ENCODE results near the gene ZNF750. TPM values are rescaled to one million over a fixed set of nuclear protein-coding genes. Genes with fewer than 3 reads are reported as not detected.

ZNF750 gene
- polyA plus RNA-seq, 3 donors from 2014 or later, result 0.11 TPM; not detected in 2

DNA sequence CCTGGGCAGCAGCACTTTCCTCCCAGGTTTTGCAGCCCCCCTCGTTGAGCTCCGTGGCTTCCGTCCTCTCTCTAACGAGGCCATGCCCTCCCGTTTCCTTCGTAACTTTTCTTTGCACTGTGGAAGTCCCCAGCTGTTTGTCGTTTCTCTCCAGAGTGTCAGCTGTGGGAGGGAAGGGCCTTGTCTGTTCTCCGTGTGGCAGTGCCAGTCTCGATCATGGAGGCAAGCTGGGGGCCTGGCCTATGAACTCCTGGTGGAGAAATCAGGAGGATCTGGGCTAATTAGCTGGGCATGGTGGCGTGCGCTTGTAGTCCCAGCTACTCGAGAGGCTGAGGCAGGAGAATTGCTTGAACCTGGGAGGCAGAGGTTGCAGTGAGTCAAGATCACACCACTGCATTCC lies 59.6 kb downstream of the ZNF750 start:
- peaks cover 43 to 47% of the 10 kb centered on the region in 2 donors for H3K4me1 Mint-ChIP-seq
- H3K4me3 Mint-ChIP-seq, result no peak overlapping the region
- DNase-seq, result no peak
- no peaks in the 10 kb centered on the region for H3K36me3 Mint-ChIP-seq
- H3K9me3 Mint-ChIP-seq, result no peaks in the 10 kb centered on the region
- peaks cover 4 to 13% (median 7%) of the 10 kb centered on the region in 3 donors for H3K27me3 Mint-ChIP-seq (ENCODE audit: low read depth in 3 of 3)
- H3K27ac Mint-ChIP-seq, result peak overlapping the region in 2 of 6 donors; percentile 30 to 31

DNA sequence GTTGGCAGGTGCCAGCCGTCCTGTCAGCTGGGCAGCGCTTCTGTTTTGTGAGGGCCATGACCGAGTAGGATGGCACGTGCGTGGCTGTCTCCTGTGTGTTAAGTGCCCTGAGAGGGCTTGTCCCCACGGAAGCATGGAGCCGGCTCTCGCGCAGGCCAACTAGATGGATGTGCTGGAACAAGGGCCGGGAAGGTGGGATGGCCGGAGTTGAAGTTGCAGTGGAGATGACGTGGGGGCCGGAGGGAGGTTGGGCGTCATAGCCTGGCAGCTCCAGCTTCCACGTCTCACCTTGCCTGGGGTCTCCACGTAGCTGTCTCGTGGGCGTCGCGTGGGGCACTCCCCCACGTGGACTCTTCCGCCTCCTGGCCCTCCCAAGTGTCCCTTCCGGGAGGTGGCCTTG lies 60.3 kb downstream of the ZNF750 start:
- H3K36me3 Mint-ChIP-seq, result no peaks in the 10 kb centered on the region
- no peak for DNase-seq
- H3K9me3 Mint-ChIP-seq, result no peaks in the 10 kb centered on the region
- H3K27me3 Mint-ChIP-seq (ENCODE audit: low read depth in 3 of 3), result peaks cover 4 to 13% (median 7%) of the 10 kb centered on the region in 3 donors
- H3K4me3 Mint-ChIP-seq, result no peak overlapping the region
- H3K27ac Mint-ChIP-seq, result no peak overlapping the region
- H3K4me1 Mint-ChIP-seq, result peaks cover 49 to 53% of the 10 kb centered on the region in 2 donors

Other genes starting within 250 kb of the ZNF750 start
- 10 to 100 TPM; 34.3 to 65.5 (median 48.9) TPM for gene WDR45B, start 191.6 kb downstream of the ZNF750 start, polyA plus RNA-seq
- 1 to 10 TPM; 3.1 to 4.4 (median 3.9) TPM for gene RAB40B, start 141.3 kb downstream of the ZNF750 start, polyA plus RNA-seq
- gene FN3KRP, start 123.3 kb downstream of the ZNF750 start, polyA plus RNA-seq, result 10 to 100 TPM; 23.7 to 76.6 (median 47.3) TPM
- 1 to 10 TPM in 1 of 3 donors, under 1 TPM in 2; 0.18 to 1.1 (median 0.50) TPM for gene FN3K, start 104.4 kb downstream of the ZNF750 start, polyA plus RNA-seq
- 100 to 1,000 TPM in 1 of 3 donors, 10 to 100 TPM in 2; 70.2 to 142 (median 99.7) TPM for gene TBCD, start 88.0 kb downstream of the ZNF750 start, polyA plus RNA-seq
- gene METRNL, start 239.6 kb upstream of the ZNF750 start, polyA plus RNA-seq, result 10 to 100 TPM; 13.6 to 72.3 (median 49.2) TPM